Right lobe of liver (tissue), 6 donors: ENCODE results near the gene UBE3B. TPM values are rescaled to one million over a fixed set of nuclear protein-coding genes. Genes with fewer than 3 reads are reported as not detected.

Experiments used
- ATAC-seq, 4 donors: fragments of 200-7000 bp; cut with Tn5 transposase; one replicate each; pipeline ENCODE4 v1.9.1; 2020; ENCODE audit warnings: mild to moderate bottlenecking in 4 of 4, moderate library complexity in 4 of 4
- DNase-seq, 3 donors: peaks; one replicate each; pipeline ENCODE4 v3.0.0-alpha.2; 2020
- H3K27ac ChIP-seq, 3 donors: fragments of 200-600 bp; one replicate each; pipeline ENCODE4 v1.8.0; 2022
- H3K27me3 ChIP-seq, 2 donors: fragments of 200-600 bp; one replicate each; pipeline ENCODE4 v1.8.0; 2022
- H3K36me3 ChIP-seq, 4 donors: fragments of 200-600 bp; sonication (generic) in 1 of 4; one replicate each; pipeline versions ENCODE4 v1.5.1 to v1.8.0; 2017 to 2022; ENCODE audit warnings: control low read depth in 1 of 4
- H3K4me1 ChIP-seq, 4 donors: fragments of 200-600 bp; sonication (generic) in 1 of 4; one replicate each; pipeline versions ENCODE4 v1.5.1 to v1.8.0; 2017 to 2022; ENCODE audit warnings: control low read depth in 1 of 4
- H3K4me3 ChIP-seq, 3 donors: fragments of 200-600 bp; one replicate each; pipeline ENCODE4 v1.8.0; 2022
- H3K9me3 ChIP-seq, 4 donors: fragments of 200-600 bp; sonication (generic) in 1 of 4; one replicate each; pipeline versions ENCODE4 v1.5.1 to v1.8.0; 2017 to 2022; ENCODE audit warnings: control low read depth in 1 of 4
- CTCF ChIP-seq, 4 donors: fragments of 200-600 bp in 3 of 4; fragments of 450-650 bp in 1 of 4; IDR thresholded peaks; one replicate each; pipeline versions ENCODE4 v1.5.1 to v1.8.0; 2016 to 2022; ENCODE audit warnings: antibody characterized with exemption in 4 of 4, mild to moderate bottlenecking in 2 of 4
- POLR2A ChIP-seq: fragments of 450-650 bp; IDR thresholded peaks from one replicate; pipeline ENCODE4 v1.6.1; 2017; ENCODE audit warnings: antibody characterized with exemption, mild to moderate bottlenecking
- WGBS: methylation state at CpG from one replicate; pipeline ENCODE4 v1.1.6; 2018; ENCODE audit warnings: low coverage, low lambda C conversion rate; ENCODE audit not compliant: insufficient coverage; ENCODE audit errors: missing lambda C conversion rate; 5-methylcytosine and 5-hydroxymethylcytosine counted together
- intact Hi-C, 2 donors: fragments of 100-400 bp; cut with DNase I; formaldehyde crosslinking; loops; one replicate each; pipeline versions ENCODE4 v1.11.2 to v1.14.1; 2022
- total RNA-seq, 6 experiments: library from RNA; depleted of rRNA in 2 of 6; stranded (reverse); fragments of >200 nt in 2 of 6; fragmentation: NEBNext Ultra II Directional in 3 of 6; extraction: Animal tissue kit (Norgen Biotek cat#: 25700) in 3 of 6; gene quantifications; one replicate each; pipeline versions ENCODE4 v1.1.0 to v1.2.4, GENCODE V29; 2016 to 2023
- donor health status: DM: no; HTN: yes; CAD: no.
- donor health status: DM: no; HTN: no; CAD: no.
- donor health status: DM: no; HTN: no; CAD: no.
- donor health status: DM: no; HTN: yes; CAD: no.
- donor health status: DM: no; HTN: yes; CAD: no.

Gene UBE3B
- total RNA-seq, 6 experiments from 2014 or later, result 15.3 to 31.8 (median 22.5) TPM

DNA sequence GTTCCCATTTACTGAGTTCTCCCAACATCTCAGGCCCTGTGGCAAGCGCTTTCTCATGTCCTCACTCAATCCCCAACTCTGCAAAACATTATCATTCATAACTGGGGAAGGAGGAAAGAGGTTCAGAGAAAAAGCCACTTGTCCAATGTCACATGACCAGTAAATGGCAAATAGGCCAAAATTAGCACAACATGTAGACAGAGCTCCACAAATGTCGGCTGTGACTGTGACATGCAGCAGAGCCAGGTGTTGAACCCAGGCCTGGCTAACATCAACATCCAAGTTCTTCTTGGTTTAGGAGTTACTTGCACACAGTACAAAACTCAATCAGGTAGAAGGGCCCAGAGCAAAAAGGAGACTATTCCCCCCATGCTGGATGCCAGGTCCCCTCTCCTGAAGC is 11.1 kb upstream of the UBE3B start:
- intact Hi-C loops, result no loop called here
- H3K4me3 ChIP-seq, result no peak overlapping the region
- DNase-seq (no peak), ATAC-seq (no peak)
- no peaks in the 10 kb centered on the region for H3K27me3 ChIP-seq
- H3K27ac ChIP-seq, result no peak overlapping the region
- peaks cover 0 to 9% (median 3%) of the 10 kb centered on the region in 4 donors for H3K36me3 ChIP-seq
- H3K9me3 ChIP-seq, result no peaks in the 10 kb centered on the region
- 75% methylated on average over 2 of the region's 2 CpGs for WGBS
- H3K4me1 ChIP-seq, result peaks cover 0 to 35% (median 4%) of the 10 kb centered on the region in 4 donors
- no peak for TF ChIP-seq CTCF (IDR thresholded peaks at IDR 0.05)
- TF ChIP-seq POLR2A, result no peak

GRCh38 chr12:109466821-109467220 is 10.6 kb upstream of the UBE3B start:
- Histone ChIP-seq H3K27me3 (no peaks in the 10 kb centered on the region), H3K36me3 (peaks cover 0 to 9% (median 3%) of the 10 kb centered on the region in 4 donors), H3K4me1 (peaks cover 0 to 29% (median 3%) of the 10 kb centered on the region in 4 donors), H3K4me3 (no peak overlapping the region), H3K9me3 (no peaks in the 10 kb centered on the region), H3K27ac (no peak overlapping the region)
- TF ChIP-seq POLR2A (no peak), CTCF (IDR thresholded peaks at IDR 0.05) (no peak)
- ATAC-seq, result no peak
- no CpG with 5 or more reads among the region's 3 CpGs for WGBS
- DNase-seq, result no peak
- intact Hi-C loops, result no loop called here

- H3K4me3 ChIP-seq, result no peak overlapping the region
- ATAC-seq, result peak; percentile 22 to 52 (median 27)
- H3K9me3 ChIP-seq, result no peaks in the 10 kb centered on the region
- peaks cover 0 to 16% (median 0%) of the 10 kb centered on the region in 4 donors for H3K4me1 ChIP-seq
- WGBS, result 74% methylated on average over 3 of the region's 8 CpGs
- TF ChIP-seq POLR2A (no peak), CTCF (IDR thresholded peaks at IDR 0.05) (no peak)
- intact Hi-C loops, result no loop called here
- peak overlapping the region in 1 of 3 donors; percentile 37 for H3K27ac ChIP-seq
- H3K27me3 ChIP-seq, result no peaks in the 10 kb centered on the region
- peaks cover 0 to 12% (median 3%) of the 10 kb centered on the region in 4 donors for H3K36me3 ChIP-seq
- no peak for DNase-seq
Observed at GRCh38 chr12:109467978-109468676, 9.3 kb upstream of the UBE3B start.

DNA sequence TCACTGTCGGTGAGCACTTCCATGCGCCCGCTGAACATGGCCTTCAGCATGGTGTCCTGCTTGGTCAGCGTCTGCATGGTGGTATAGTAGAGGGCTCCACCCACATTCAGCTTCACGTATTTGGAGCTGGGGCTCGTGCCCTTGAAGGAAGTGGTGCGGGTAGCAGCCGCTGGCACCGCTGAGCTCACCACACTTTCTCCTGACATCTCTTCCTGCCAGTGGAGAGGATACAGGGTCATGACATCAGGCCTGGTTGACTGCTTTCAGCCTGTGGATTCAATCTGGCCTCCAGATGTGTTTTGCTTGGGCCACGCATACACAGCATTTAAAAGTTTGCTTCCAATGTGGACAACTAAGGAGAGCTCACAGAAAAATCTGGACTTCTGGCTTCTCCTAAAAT is 7.9 kb upstream of the UBE3B start:
- peaks cover 0 to 13% (median 3%) of the 10 kb centered on the region in 4 donors for H3K36me3 ChIP-seq
- no peak overlapping the region for H3K27ac ChIP-seq
- no peak for ATAC-seq
- intact Hi-C loops, result no loop called here
- TF ChIP-seq CTCF (IDR thresholded peaks at IDR 0.05), result no peak
- TF ChIP-seq POLR2A, result no peak
- H3K4me3 ChIP-seq, result no peak overlapping the region
- no peak for DNase-seq
- 67% methylated on average over 5 of the region's 10 CpGs for WGBS
- H3K9me3 ChIP-seq, result no peaks in the 10 kb centered on the region
- H3K27me3 ChIP-seq, result no peaks in the 10 kb centered on the region
- H3K4me1 ChIP-seq, result peaks cover 0 to 4% (median 0%) of the 10 kb centered on the region in 4 donors
